ENCODE results near the gene OLIG1. TPM values are rescaled to one million over a fixed set of nuclear protein-coding genes. Genes with fewer than 3 reads are reported as not detected.

The OLIG1 gene
- polyA plus RNA-seq, 1 of the 3 experiments (the other 2 are of a cell fraction), result not detected

DNA sequence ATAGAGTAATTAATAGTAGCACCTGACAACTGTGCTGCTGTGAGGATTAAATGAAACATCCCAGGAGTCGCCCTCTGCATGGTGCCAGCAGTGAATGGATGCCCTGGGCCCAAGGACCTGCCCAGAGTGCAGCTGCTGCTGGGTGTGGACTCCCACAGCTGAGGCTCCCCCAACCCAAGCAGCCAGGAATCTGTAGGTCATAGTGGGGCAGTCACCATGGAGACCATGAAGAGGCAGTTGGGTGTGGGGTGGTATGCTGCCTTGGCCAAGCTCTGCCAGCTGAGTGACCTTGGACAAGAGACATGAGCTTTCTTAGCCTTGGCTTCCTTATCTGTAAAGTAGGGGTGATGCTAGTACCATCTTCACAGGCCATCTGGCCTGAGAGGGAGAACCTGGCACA is 34.8 kb upstream of the OLIG1 start:
- WGBS (ENCODE audit: low lambda C conversion rate), result no CpG with 5 or more reads among the region's 1 CpG
- Histone ChIP-seq H3K9ac (no peak overlapping the region), H3K4me1 (ENCODE audit: control insufficient read depth in 1 of 2, insufficient read depth in 2 of 2, low read depth in 1 of 2, low read length in 1 of 2) (peaks cover 0 to 10% of the 10 kb centered on the region in 2 experiments; a peak in 2 of 4 replicates), H3K4me2 (no peak overlapping the region), H3F3A (replicated peaks; ENCODE audit: insufficient read depth) (no peaks in the 10 kb centered on the region), H3K9me3 (no peaks in the 10 kb centered on the region), H4K20me1 (ENCODE audit: insufficient read depth) (no peaks in the 10 kb centered on the region), H3K27me3 (ENCODE audit: insufficient read depth) (peaks cover 44% of the 10 kb centered on the region), H3K79me2 (ENCODE audit: insufficient read depth) (no peaks in the 10 kb centered on the region), H3K9me2 (no peaks in the 10 kb centered on the region), H2AFZ (ENCODE audit: low read depth) (no peak overlapping the region), H3K27ac (ENCODE audit: low read depth in 2 of 2, low read length in 1 of 2) (no peak overlapping the region), H3K36me3 (replicated peaks in 1 of 2; ENCODE audit: control insufficient read depth in 1 of 2, insufficient read depth in 2 of 2, low read length in 1 of 2) (no peaks in the 10 kb centered on the region), H3K4me3 (ENCODE audit: low read depth in 2 of 2, low read length in 1 of 2) (no peak overlapping the region)
- ChIA-PET POLR2A (no interaction called here), CTCF (interaction anchor here (1.6 kb wide), 1 partner anchor 162 kb away, joined by 5 read pairs; no protein-coding TSS in a partner anchor)
- no peak for TF ChIP-seq SIN3A (IDR thresholded peaks at IDR 0.05; ENCODE audit: borderline replicate concordance, low read depth, low read length)
- no peak for TF ChIP-seq FOXM1 (IDR thresholded peaks at IDR 0.05; ENCODE audit: low read depth)
- TF ChIP-seq ELF1 (IDR thresholded peaks at IDR 0.05), result no peak
- TF ChIP-seq, protein P1, sequence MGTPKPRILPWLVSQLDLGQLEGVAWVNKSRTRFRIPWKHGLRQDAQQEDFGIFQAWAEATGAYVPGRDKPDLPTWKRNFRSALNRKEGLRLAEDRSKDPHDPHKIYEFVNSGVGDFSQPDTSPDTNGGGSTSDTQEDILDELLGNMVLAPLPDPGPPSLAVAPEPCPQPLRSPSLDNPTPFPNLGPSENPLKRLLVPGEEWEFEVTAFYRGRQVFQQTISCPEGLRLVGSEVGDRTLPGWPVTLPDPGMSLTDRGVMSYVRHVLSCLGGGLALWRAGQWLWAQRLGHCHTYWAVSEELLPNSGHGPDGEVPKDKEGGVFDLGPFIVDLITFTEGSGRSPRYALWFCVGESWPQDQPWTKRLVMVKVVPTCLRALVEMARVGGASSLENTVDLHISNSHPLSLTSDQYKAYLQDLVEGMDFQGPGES (IDR thresholded peaks at IDR 0.05; ENCODE audit: low read depth, low read length), result no peak
- TF ChIP-seq RAD21 (IDR thresholded peaks at IDR 0.05; ENCODE audit: low read length), result no peak
- TF ChIP-seq PBX3 (IDR thresholded peaks at IDR 0.05), result no peak
- TF ChIP-seq MEF2A (IDR thresholded peaks at IDR 0.05; ENCODE audit: borderline replicate concordance, low read depth), result no peak
- no peak for TF ChIP-seq POLR2AphosphoS5 (IDR thresholded peaks at IDR 0.05; ENCODE audit: low read depth, low read length)
- TF ChIP-seq USF2 (IDR thresholded peaks at IDR 0.05; ENCODE audit: borderline replicate concordance, low read depth, low read length), result no peak
- no peak for TF ChIP-seq FOXJ3 (CRISPR knock-in tag; IDR thresholded peaks at IDR 0.05)
- TF ChIP-seq EP300 (IDR thresholded peaks at IDR 0.05; ENCODE audit: borderline replicate concordance in 1 of 2, low read depth in 1 of 2, low read length in 1 of 2), result no peak
- TF ChIP-seq CTCF (IDR thresholded peaks at IDR 0.05), result no peak
- TF ChIP-seq MXI1 (IDR thresholded peaks at IDR 0.05; ENCODE audit: low read depth, low read length), result no peak
- no peak for TF ChIP-seq RCOR1 (IDR thresholded peaks at IDR 0.05; ENCODE audit: low read length)
- TF ChIP-seq EZH2phosphoT487 (IDR thresholded peaks at IDR 0.05; ENCODE audit: borderline replicate concordance, low read depth), result no peak
- TF ChIP-seq RXRA (IDR thresholded peaks at IDR 0.05; ENCODE audit: borderline replicate concordance, low read depth), result no peak
- TF ChIP-seq REST (IDR thresholded peaks at IDR 0.05; ENCODE audit: low read depth, low read length), result no peak
- no peak for TF ChIP-seq CHD2 (IDR thresholded peaks at IDR 0.05; ENCODE audit: low read length, partially characterized antibody)
- DNase-seq, result no peak

All from SK-N-SH (cell line).